ENCODE measurements around the gene NR1I3.

DNA sequence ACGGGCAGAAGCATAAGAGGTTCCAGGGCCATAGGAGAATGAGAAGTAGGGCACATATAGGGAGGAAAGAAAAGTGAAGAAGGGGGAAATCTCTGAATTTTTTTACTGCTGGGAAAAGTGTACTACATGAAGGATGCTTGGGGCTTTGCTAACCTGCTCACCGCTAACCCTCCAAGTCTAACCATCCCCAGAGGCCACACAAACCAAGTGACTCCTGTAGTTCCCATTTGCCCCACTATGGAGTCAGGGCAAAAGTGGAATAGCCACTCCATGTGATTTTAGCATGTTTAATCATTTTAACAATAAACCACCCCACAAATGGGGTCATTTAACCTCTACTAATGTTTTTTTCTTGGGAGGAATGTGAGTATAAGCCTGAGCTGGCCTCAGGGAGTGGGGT, 47.1 kb upstream of the NR1I3 start:
- TF ChIP-seq, protein P1, sequence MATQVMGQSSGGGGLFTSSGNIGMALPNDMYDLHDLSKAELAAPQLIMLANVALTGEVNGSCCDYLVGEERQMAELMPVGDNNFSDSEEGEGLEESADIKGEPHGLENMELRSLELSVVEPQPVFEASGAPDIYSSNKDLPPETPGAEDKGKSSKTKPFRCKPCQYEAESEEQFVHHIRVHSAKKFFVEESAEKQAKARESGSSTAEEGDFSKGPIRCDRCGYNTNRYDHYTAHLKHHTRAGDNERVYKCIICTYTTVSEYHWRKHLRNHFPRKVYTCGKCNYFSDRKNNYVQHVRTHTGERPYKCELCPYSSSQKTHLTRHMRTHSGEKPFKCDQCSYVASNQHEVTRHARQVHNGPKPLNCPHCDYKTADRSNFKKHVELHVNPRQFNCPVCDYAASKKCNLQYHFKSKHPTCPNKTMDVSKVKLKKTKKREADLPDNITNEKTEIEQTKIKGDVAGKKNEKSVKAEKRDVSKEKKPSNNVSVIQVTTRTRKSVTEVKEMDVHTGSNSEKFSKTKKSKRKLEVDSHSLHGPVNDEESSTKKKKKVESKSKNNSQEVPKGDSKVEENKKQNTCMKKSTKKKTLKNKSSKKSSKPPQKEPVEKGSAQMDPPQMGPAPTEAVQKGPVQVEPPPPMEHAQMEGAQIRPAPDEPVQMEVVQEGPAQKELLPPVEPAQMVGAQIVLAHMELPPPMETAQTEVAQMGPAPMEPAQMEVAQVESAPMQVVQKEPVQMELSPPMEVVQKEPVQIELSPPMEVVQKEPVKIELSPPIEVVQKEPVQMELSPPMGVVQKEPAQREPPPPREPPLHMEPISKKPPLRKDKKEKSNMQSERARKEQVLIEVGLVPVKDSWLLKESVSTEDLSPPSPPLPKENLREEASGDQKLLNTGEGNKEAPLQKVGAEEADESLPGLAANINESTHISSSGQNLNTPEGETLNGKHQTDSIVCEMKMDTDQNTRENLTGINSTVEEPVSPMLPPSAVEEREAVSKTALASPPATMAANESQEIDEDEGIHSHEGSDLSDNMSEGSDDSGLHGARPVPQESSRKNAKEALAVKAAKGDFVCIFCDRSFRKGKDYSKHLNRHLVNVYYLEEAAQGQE (tag by site-specific recombination; IDR thresholded peaks at IDR 0.05), result no peak
- TF ChIP-seq ZNF274 (IDR thresholded peaks at IDR 0.05; ENCODE audit: low read length) (no peak), ZNF274 (tag by site-specific recombination; IDR thresholded peaks at IDR 0.05; ENCODE audit: borderline replicate concordance) (no peak), YY1 (tag by site-specific recombination; IDR thresholded peaks at IDR 0.05) (no peak), ZNF626 (tag by site-specific recombination; IDR thresholded peaks at IDR 0.05) (no peak), ZNF169 (tag by site-specific recombination; IDR thresholded peaks at IDR 0.05) (no peak), ZNF394 (tag by site-specific recombination; IDR thresholded peaks at IDR 0.05; ENCODE audit: borderline replicate concordance) (no peak), KLF9 (tag by site-specific recombination; IDR thresholded peaks at IDR 0.05; ENCODE audit: low read depth) (no peak), ZNF423 (tag by site-specific recombination; IDR thresholded peaks at IDR 0.05) (no peak), ZNF302 (tag by site-specific recombination; IDR thresholded peaks at IDR 0.05; ENCODE audit: low read depth) (no peak)
- TF ChIP-seq, protein P2, sequence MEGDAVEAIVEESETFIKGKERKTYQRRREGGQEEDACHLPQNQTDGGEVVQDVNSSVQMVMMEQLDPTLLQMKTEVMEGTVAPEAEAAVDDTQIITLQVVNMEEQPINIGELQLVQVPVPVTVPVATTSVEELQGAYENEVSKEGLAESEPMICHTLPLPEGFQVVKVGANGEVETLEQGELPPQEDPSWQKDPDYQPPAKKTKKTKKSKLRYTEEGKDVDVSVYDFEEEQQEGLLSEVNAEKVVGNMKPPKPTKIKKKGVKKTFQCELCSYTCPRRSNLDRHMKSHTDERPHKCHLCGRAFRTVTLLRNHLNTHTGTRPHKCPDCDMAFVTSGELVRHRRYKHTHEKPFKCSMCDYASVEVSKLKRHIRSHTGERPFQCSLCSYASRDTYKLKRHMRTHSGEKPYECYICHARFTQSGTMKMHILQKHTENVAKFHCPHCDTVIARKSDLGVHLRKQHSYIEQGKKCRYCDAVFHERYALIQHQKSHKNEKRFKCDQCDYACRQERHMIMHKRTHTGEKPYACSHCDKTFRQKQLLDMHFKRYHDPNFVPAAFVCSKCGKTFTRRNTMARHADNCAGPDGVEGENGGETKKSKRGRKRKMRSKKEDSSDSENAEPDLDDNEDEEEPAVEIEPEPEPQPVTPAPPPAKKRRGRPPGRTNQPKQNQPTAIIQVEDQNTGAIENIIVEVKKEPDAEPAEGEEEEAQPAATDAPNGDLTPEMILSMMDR (tag by site-specific recombination; IDR thresholded peaks at IDR 0.05), result no peak
- TF ChIP-seq, protein P3, sequence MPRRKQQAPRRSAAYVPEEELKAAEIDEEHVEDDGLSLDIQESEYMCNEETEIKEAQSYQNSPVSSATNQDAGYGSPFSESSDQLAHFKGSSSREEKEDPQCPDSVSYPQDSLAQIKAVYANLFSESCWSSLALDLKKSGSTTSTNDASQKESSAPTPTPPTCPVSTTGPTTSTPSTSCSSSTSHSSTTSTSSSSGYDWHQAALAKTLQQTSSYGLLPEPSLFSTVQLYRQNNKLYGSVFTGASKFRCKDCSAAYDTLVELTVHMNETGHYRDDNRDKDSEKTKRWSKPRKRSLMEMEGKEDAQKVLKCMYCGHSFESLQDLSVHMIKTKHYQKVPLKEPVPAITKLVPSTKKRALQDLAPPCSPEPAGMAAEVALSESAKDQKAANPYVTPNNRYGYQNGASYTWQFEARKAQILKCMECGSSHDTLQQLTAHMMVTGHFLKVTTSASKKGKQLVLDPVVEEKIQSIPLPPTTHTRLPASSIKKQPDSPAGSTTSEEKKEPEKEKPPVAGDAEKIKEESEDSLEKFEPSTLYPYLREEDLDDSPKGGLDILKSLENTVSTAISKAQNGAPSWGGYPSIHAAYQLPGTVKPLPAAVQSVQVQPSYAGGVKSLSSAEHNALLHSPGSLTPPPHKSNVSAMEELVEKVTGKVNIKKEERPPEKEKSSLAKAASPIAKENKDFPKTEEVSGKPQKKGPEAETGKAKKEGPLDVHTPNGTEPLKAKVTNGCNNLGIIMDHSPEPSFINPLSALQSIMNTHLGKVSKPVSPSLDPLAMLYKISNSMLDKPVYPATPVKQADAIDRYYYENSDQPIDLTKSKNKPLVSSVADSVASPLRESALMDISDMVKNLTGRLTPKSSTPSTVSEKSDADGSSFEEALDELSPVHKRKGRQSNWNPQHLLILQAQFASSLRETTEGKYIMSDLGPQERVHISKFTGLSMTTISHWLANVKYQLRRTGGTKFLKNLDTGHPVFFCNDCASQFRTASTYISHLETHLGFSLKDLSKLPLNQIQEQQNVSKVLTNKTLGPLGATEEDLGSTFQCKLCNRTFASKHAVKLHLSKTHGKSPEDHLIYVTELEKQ (tag by site-specific recombination; IDR thresholded peaks at IDR 0.05; ENCODE audit: borderline replicate concordance), result no peak
- TF ChIP-seq, protein P4, sequence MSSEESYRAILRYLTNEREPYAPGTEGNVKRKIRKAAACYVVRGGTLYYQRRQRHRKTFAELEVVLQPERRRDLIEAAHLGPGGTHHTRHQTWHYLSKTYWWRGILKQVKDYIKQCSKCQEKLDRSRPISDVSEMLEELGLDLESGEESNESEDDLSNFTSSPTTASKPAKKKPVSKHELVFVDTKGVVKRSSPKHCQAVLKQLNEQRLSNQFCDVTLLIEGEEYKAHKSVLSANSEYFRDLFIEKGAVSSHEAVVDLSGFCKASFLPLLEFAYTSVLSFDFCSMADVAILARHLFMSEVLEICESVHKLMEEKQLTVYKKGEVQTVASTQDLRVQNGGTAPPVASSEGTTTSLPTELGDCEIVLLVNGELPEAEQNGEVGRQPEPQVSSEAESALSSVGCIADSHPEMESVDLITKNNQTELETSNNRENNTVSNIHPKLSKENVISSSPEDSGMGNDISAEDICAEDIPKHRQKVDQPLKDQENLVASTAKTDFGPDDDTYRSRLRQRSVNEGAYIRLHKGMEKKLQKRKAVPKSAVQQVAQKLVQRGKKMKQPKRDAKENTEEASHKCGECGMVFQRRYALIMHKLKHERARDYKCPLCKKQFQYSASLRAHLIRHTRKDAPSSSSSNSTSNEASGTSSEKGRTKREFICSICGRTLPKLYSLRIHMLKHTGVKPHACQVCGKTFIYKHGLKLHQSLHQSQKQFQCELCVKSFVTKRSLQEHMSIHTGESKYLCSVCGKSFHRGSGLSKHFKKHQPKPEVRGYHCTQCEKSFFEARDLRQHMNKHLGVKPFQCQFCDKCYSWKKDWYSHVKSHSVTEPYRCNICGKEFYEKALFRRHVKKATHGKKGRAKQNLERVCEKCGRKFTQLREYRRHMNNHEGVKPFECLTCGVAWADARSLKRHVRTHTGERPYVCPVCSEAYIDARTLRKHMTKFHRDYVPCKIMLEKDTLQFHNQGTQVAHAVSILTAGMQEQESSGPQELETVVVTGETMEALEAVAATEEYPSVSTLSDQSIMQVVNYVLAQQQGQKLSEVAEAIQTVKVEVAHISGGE (tag by site-specific recombination; conservative IDR thresholded peaks at IDR 0.05; ENCODE audit: low read depth), result no peak

Measured in HEK293 (cell line).